HG03095 (cell line): ENCODE data around the gene PLGLB2.
"Not testable (repeated sequence)": the region's sequence is repeated elsewhere in the genome, so short reads cannot be mapped to it uniquely, and the experiment has no call there.

ENCODE experiments used
- ATAC-seq: cut with Tn5 transposase; IDR thresholded peaks from one replicate; pipeline ENCODE4 v1.9.1; 2021; ENCODE audit warnings: moderate library complexity; ENCODE audit not compliant: unreplicated experiment

PLGLB2 gene

DNA sequence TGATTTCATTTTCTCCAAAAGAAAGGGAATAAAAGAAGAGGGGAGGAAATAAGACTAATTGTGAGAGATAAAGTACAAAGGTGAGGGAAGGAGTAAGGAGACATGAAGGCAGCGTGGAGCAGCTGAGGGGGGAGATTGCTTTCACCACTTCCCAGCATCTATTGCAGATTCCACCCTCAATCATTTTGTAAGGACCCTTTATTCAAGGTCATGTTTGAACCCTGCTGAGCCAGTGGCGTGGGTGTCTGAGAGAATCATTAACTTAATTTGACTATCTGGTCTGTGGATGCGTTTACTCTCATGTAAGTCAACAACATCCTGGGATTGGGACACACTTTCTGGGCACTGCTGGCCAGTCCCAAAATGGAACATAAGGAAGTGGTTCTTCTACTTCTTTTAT, at the start of gene PLGLB2:
Gene PLGLB2, plus strand, starts transcription at position 297 of the 400 bp plus-strand sequence. Its CDS starts 67 bp downstream, at position 364.
- not testable (repeated sequence) for ATAC-seq

GRCh38 chr2:87704572-87705323, 43.1 kb upstream of the PLGLB2 start:
- not testable (repeated sequence) for ATAC-seq

GRCh38 chr2:87708368-87708767, 39.5 kb upstream of the PLGLB2 start:
- not testable (repeated sequence) for ATAC-seq

- ATAC-seq: not testable (repeated sequence)
Measured at GRCh38 chr2:87727940-87728599, 19.8 kb upstream of the PLGLB2 start.

- ATAC-seq: not testable (repeated sequence)
Measured at GRCh38 chr2:87740928-87741327, 7.0 kb upstream of the PLGLB2 start.

- not testable (repeated sequence) for ATAC-seq
Measured at GRCh38 chr2:87742393-87743108, 5.3 kb upstream of the PLGLB2 start.

GRCh38 chr2:87743638-87744037, 4.2 kb upstream of the PLGLB2 start:
- not testable (repeated sequence) for ATAC-seq

GRCh38 chr2:87745353-87745951, 2.4 kb upstream of the PLGLB2 start:
- not testable (repeated sequence) for ATAC-seq

DNA sequence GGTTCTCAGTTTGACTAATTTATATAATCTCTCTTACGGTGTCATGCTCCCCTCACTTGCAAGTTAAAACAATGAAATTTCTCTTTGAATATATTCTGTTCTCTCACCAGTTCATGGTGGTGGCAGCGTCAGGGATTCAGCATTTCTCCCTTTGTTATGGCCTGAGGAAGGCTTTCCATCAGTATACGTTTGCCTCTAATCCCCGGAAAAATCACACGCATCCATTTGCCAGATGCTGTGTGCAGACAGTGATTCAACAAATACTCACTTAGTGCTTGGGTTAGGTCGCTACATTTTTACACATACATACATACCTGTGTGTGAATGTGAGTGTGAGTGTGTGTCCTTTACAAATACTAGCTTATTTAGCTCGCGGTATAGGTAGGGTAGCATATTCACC, 637 bp downstream of the PLGLB2 start:
- not testable (repeated sequence) for ATAC-seq

DNA sequence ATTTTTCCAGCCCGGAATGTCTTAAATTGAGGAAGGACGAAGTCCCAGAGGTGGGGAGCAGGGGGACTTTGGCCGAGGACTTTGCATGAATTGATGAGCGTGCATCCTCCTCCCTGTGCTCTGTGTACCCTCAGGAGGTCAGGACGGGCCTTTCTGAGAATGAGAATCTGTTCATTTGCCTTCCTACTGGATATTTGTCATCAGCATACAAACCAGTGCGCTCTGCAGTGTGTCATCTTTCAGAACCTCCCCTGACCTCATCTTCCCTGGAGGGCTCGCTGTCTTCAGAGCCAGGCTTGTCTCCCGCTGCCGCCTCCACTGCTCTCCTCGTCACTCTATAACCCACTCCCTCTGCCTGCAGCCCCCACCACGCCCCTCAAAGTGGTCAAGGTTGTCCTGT, 2.7 kb downstream of the PLGLB2 start:
- ATAC-seq: not testable (repeated sequence)

DNA sequence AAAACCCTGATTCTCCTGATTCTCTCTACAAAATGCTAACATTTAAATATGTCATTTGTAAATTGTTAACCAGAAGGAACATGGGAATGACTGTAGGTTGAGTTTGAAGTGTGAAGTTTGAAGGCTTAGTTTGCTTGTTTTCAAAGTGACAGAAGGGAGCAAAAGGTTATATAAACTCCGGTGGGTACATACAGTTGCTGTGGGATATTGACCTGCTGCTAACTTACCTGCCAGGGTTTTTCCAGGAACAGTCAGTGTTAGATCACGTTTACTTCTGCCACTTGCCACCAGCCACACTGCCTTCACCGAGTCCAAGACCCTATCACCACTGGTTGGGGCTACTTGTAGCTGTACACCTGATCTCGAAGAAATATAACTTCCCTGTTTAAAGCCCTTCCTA, 6.9 kb downstream of the PLGLB2 start:
- not testable (repeated sequence) for ATAC-seq
